Stimulated activated CD8-positive, alpha-beta memory T cell treated with anti-CD3 and anti-CD28 coated beads, Interleukin-15, amount 100 ng/mL, for 1 hour (primary cell): ENCODE data around the gene SDK1.

ENCODE experiments used
- DNase-seq: peaks from one replicate; pipeline ENCODE4 v3.0.0-alpha.2; 2020; ENCODE audit warnings: low read depth

Gene SDK1

GRCh38 chr7:4017081-4017480, 716.0 kb downstream of the SDK1 start:
- no peak for DNase-seq

GRCh38 chr7:4017785-4018184, 716.7 kb downstream of the SDK1 start:
- no peak for DNase-seq

- no peak for DNase-seq
Observed at GRCh38 chr7:4018601-4019316, 717.7 kb downstream of the SDK1 start.

- no peak for DNase-seq
Observed at GRCh38 chr7:4020086-4020485, 719.0 kb downstream of the SDK1 start.

- no peak for DNase-seq
Observed at GRCh38 chr7:4021413-4021812, 720.4 kb downstream of the SDK1 start.

- no peak for DNase-seq
Observed at GRCh38 chr7:4022265-4022664, 721.2 kb downstream of the SDK1 start.

- no peak for DNase-seq
Observed at GRCh38 chr7:4023502-4023901, 722.5 kb downstream of the SDK1 start.

GRCh38 chr7:4024133-4024532, 723.1 kb downstream of the SDK1 start:
- no peak for DNase-seq

GRCh38 chr7:4024806-4025205, 723.8 kb downstream of the SDK1 start:
- DNase-seq, result no peak

- DNase-seq, result no peak
Observed at GRCh38 chr7:4025210-4025609, 724.2 kb downstream of the SDK1 start.

GRCh38 chr7:4025694-4026615, 724.9 kb downstream of the SDK1 start:
- DNase-seq, result no peak

GRCh38 chr7:4026941-4027486, 726.0 kb downstream of the SDK1 start:
- DNase-seq, result no peak

- DNase-seq, result no peak
Observed at GRCh38 chr7:4028221-4028620, 727.2 kb downstream of the SDK1 start.

- no peak for DNase-seq
Observed at GRCh38 chr7:4029941-4030340, 728.9 kb downstream of the SDK1 start.

- DNase-seq, result no peak
Observed at GRCh38 chr7:4030346-4030950, 729.4 kb downstream of the SDK1 start.

- no peak for DNase-seq
Observed at GRCh38 chr7:4033996-4034395, 732.9 kb downstream of the SDK1 start.

GRCh38 chr7:4037308-4037707, 736.3 kb downstream of the SDK1 start:
- DNase-seq, result no peak

GRCh38 chr7:4037877-4038276, 736.8 kb downstream of the SDK1 start:
- no peak for DNase-seq

GRCh38 chr7:4040109-4040928, 739.3 kb downstream of the SDK1 start:
- no peak for DNase-seq

- DNase-seq, result no peak
Observed at GRCh38 chr7:4042402-4043045, 741.5 kb downstream of the SDK1 start.

GRCh38 chr7:4043988-4044387, 742.9 kb downstream of the SDK1 start:
- no peak for DNase-seq
